IPS-15b (cell line): ENCODE results near the gene SMARCA4.

ENCODE experiments used
- H3K27me3 ChIP-seq: one replicate; pipeline ENCODE4 v1.6.1; 2013; ENCODE audit warnings: low read length; ENCODE audit not compliant: control insufficient read depth, insufficient read depth
- H3K36me3 ChIP-seq: one replicate; pipeline ENCODE4 v1.6.1; 2013; ENCODE audit warnings: low read length; ENCODE audit not compliant: control insufficient read depth, insufficient read depth
- H3K4me1 ChIP-seq: one replicate; pipeline ENCODE4 v1.6.1; 2013; ENCODE audit warnings: mild to moderate bottlenecking, low read length; ENCODE audit not compliant: control insufficient read depth, insufficient read depth
- H3K4me3 ChIP-seq: one replicate; pipeline ENCODE4 v1.5.1; 2013; ENCODE audit warnings: low read depth, low read length
- H3K9ac ChIP-seq: one replicate; pipeline ENCODE4 v1.6.1; 2013; ENCODE audit warnings: low read depth, mild to moderate bottlenecking, low read length
- H3K9me3 ChIP-seq: one replicate; pipeline ENCODE4 v1.6.1; 2013; ENCODE audit warnings: mild to moderate bottlenecking, low read length; ENCODE audit not compliant: control insufficient read depth, insufficient read depth

Gene SMARCA4

DNA sequence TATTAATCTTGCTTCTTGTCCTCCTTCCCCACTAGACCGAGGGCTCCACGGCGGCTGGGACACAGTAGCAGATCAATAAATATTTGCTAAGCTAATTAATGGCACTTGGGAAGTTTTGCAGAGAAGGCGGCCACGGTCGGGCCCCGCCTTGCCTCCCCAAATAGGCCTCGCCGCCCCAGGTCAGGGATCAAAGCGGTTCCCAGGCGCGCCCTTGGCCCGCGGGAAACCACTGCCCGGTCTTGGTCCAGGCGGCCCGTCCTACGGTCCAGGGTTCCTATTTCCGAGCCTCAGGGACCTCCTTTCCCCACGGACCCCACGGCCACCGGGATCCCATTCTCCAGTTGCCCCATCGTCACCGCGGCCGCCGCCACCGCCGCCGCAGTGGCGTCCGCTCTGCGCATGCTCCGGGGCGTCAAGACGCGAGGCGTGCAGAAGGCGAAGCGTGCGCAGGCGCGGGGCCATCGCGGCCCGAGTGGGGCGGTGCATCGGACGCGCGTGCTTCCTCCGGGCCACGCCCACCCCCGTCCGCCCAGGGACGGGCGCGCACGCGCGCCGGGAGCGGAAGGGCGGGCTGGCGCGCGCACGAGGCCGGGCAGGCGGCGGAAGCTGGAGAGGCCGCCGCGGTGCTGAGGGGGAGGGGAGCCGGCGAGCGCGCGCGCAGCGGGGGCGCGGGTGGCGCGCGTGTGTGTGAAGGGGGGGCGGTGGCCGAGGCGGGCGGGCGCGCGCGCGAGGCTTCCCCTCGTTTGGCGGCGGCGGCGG, at the start of gene SMARCA4:
SMARCA4 (plus strand) TSS at position 717 of the 759 bp plus-strand sequence. CDS start 23,122 bp downstream, outside the sequence.
- no peaks in the 10 kb centered on the region for H3K9me3 ChIP-seq
- H3K36me3 ChIP-seq: no peaks in the 10 kb centered on the region
- H3K9ac ChIP-seq: peak within 1 kb of the TSS; percentile 93
- H3K4me3 ChIP-seq: peak within 1 kb of the TSS; percentile 92
- H3K27me3 ChIP-seq: no peaks in the 10 kb centered on the region
- peaks cover 5% of the 10 kb centered on the region for H3K4me1 ChIP-seq

DNA sequence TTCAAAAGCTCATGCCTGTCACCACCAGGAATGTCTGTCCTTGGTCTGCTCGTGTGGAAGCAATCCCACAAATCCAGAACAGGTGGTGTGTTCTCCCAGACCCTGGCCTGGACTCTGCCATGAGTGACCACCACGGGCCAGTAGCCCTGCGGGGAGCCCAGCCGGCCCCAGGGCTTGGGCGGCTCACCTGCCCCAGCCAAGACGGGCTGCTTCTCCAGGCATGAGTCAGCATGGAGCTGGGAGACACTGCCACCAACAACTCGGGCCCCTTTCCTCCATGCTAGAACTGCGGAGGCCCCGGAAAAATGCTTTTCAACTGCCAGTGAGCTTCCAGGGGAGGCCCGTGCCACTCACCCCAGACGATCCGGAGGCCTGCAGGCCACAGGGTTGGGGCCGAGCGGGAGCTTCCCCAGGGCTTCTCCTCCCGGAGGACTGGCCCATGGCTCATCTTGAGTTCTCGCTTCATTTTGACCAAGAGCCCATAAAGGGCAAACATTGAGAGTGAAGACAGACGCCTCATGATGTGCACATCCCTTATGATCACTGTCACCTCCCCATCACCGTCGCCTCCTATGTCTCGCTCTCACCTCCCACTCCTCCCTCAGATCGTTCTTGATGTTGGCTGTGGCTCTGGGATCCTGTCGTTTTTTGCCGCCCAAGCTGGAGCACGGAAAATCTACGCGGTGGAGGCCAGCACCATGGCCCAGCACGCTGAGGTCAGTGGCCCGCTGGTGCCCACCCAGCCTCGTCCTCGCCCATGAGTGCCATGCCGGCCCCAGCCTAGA, 49.1 kb upstream of the SMARCA4 start:
- H3K27me3 ChIP-seq: no peaks in the 10 kb centered on the region
- peaks cover 65% of the 10 kb centered on the region for H3K36me3 ChIP-seq

DNA sequence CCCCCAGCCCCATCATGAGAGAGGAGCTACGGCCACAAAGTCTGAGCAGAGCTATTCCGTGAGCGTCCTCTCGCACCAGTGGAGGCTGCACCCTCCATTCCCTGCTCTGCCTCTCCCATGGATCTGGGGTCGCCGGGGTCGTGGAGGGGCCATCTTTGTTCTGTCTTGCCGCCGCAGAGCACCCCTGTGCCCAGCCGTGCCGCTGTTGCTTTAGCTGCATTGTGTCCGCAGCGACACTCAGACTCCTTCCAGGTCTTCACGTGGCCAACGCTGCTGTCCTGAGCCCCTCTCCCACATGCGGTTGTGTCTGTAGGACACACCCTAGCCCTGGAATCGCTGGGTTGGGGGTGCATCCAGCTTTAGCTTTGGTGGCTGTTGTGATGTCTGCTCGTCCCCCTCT, 48.2 kb upstream of the SMARCA4 start:
- no peaks in the 10 kb centered on the region for H3K27me3 ChIP-seq
- no peak overlapping the region for H3K4me3 ChIP-seq
- peaks cover 62% of the 10 kb centered on the region for H3K36me3 ChIP-seq
- H3K4me1 ChIP-seq: no peaks in the 10 kb centered on the region
- no peak overlapping the region for H3K9ac ChIP-seq
- no peaks in the 10 kb centered on the region for H3K9me3 ChIP-seq

More for the DNA sequence above, 49.1 kb upstream of the SMARCA4 start:
- Histone ChIP-seq H3K9ac (no peak overlapping the region), H3K4me1 (no peaks in the 10 kb centered on the region), H3K9me3 (no peaks in the 10 kb centered on the region), H3K4me3 (no peak overlapping the region)

GRCh38 chr19:10913716-10914340, 47.0 kb upstream of the SMARCA4 start:
- H3K36me3 ChIP-seq: peaks cover 56% of the 10 kb centered on the region

GRCh38 chr19:10915130-10916091, 45.4 kb upstream of the SMARCA4 start:
- peaks cover 68% of the 10 kb centered on the region for H3K36me3 ChIP-seq
- no peaks in the 10 kb centered on the region for H3K4me1 ChIP-seq
- no peak overlapping the region for H3K9ac ChIP-seq
- H3K9me3 ChIP-seq: no peaks in the 10 kb centered on the region
- H3K4me3 ChIP-seq: no peak overlapping the region
- H3K27me3 ChIP-seq: no peaks in the 10 kb centered on the region

More at GRCh38 chr19:10913716-10914340, 47.0 kb upstream of the SMARCA4 start:
- Histone ChIP-seq H3K27me3 (no peaks in the 10 kb centered on the region), H3K9ac (no peak overlapping the region), H3K9me3 (no peaks in the 10 kb centered on the region), H3K4me1 (no peaks in the 10 kb centered on the region), H3K4me3 (no peak overlapping the region)

GRCh38 chr19:10916602-10917001, 44.2 kb upstream of the SMARCA4 start:
- H3K9ac ChIP-seq: no peak overlapping the region
- no peaks in the 10 kb centered on the region for H3K9me3 ChIP-seq
- H3K4me1 ChIP-seq: no peaks in the 10 kb centered on the region
- no peaks in the 10 kb centered on the region for H3K27me3 ChIP-seq
- no peak overlapping the region for H3K4me3 ChIP-seq
- H3K36me3 ChIP-seq: peaks cover 74% of the 10 kb centered on the region

DNA sequence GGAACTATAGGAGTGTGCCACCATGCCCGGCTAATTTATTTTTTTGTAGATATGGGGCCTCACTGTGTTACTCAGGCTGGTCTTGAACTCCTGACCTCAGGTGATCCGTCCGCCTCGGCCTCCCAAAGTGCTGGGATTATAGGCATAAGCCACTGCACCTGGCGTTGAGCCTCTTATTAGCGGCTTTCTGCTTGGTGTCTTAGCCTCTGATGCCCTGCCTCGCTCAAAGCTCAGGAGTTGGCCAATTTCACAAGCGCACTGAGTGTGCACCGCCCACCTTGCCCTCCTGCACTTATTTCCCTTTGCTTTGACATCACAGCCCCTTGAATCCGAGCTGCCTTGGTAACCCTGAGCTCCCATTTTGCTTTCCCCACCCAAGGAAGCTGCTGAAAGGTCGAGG, 42.5 kb upstream of the SMARCA4 start:
- Histone ChIP-seq H3K9ac (no peak overlapping the region), H3K9me3 (no peaks in the 10 kb centered on the region), H3K4me1 (no peaks in the 10 kb centered on the region), H3K4me3 (no peak overlapping the region), H3K36me3 (peaks cover 78% of the 10 kb centered on the region), H3K27me3 (no peaks in the 10 kb centered on the region)

GRCh38 chr19:10919352-10920287, 41.2 kb upstream of the SMARCA4 start:
- H3K36me3 ChIP-seq: peaks cover 79% of the 10 kb centered on the region
- no peak overlapping the region for H3K4me3 ChIP-seq
- H3K9ac ChIP-seq: no peak overlapping the region
- H3K27me3 ChIP-seq: no peaks in the 10 kb centered on the region
- H3K9me3 ChIP-seq: no peaks in the 10 kb centered on the region
- H3K4me1 ChIP-seq: no peaks in the 10 kb centered on the region

DNA sequence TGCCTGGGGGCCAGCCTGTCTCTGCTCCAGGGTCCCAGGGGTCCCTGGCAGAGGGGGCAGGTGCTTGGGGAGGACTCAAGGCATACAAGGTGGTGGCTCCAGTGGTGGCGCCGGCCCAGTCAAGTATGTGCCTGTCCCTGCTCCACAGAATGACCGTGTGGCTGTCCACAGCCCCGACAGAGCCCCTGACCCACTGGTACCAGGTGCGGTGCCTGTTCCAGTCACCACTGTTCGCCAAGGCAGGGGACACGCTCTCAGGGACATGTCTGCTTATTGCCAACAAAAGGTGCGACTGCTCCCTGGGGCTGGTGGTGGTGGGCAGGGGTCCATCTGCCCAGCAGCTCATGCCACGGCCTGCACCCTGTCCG, 40.6 kb upstream of the SMARCA4 start:
- Histone ChIP-seq H3K4me3 (no peak overlapping the region), H3K4me1 (no peaks in the 10 kb centered on the region), H3K36me3 (peaks cover 77% of the 10 kb centered on the region), H3K9ac (no peak overlapping the region), H3K9me3 (no peaks in the 10 kb centered on the region), H3K27me3 (no peaks in the 10 kb centered on the region)

DNA sequence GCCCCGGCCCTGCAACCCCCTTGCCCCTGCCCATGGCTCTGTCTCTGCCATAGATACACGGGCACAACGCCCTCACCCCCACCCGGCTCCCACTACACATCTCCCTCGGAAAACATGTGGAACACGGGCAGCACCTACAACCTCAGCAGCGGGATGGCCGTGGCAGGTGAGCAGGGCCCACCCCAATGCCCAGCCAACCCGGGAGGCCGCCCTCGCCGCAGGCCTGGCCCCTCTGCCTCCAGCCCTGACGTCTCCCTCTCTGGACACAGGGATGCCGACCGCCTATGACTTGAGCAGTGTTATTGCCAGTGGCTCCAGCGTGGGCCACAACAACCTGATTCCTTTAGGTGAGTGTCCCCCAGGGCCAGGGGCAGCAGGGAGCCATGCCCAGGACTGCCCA, 40.0 kb upstream of the SMARCA4 start:
- Histone ChIP-seq H3K36me3 (peaks cover 75% of the 10 kb centered on the region), H3K4me3 (no peak overlapping the region), H3K4me1 (no peaks in the 10 kb centered on the region), H3K27me3 (no peaks in the 10 kb centered on the region), H3K9me3 (no peaks in the 10 kb centered on the region), H3K9ac (no peak overlapping the region)
